H1 (cell line): ENCODE measurements around the gene CTF1. TPM values are rescaled to one million over a fixed set of nuclear protein-coding genes. Genes with fewer than 3 reads are reported as not detected.

Experiments
- CHD2 ChIP-seq: IDR thresholded peaks from 2 replicates; pipeline ENCODE4 v1.6.1; 2012; ENCODE audit warnings: low read length, improper control_type of control experiment
- GTF2F1 ChIP-seq: IDR thresholded peaks from 2 replicates; pipeline ENCODE4 v1.6.1; 2012; ENCODE audit warnings: low read depth, low read length, improper control_type of control experiment, borderline replicate concordance
- KDM1A ChIP-seq: fragments of 200-600, 300-600 bp; sonication (generic); IDR thresholded peaks from 2 replicates; pipeline ENCODE4 v1.7.1; 2016; ENCODE audit warnings: mild to moderate bottlenecking, low read length, borderline replicate concordance
- MAFK ChIP-seq: IDR thresholded peaks from 2 replicates; pipeline ENCODE4 v1.6.1; 2012; ENCODE audit warnings: low read depth, mild to moderate bottlenecking, improper control_type of control experiment, low read length
- RAD21 ChIP-seq, 2 experiments: IDR thresholded peaks in 1 of 2; conservative IDR thresholded peaks in 1 of 2; 2 replicates each; pipeline ENCODE4 v1.6.1; 2011; ENCODE audit warnings: low read depth in 2 of 2, low read length in 2 of 2, improper control_type of control experiment in 1 of 2, inconsistent platforms in 1 of 2, mild to moderate bottlenecking in 1 of 2, moderate library complexity in 1 of 2
- SIX5 ChIP-seq: IDR thresholded peaks from 2 replicates; pipeline ENCODE4 v1.6.1; 2011; ENCODE audit warnings: mild to moderate bottlenecking, low read depth, low read length
- SUZ12 ChIP-seq: fragments of 200-600 bp; sonication (generic); IDR thresholded peaks from 2 replicates; pipeline ENCODE4 v1.6.1; 2012; ENCODE audit warnings: mild to moderate bottlenecking, inconsistent platforms, low read length, moderate library complexity, mixed read lengths
- TCF12 ChIP-seq: IDR thresholded peaks from 2 replicates; pipeline ENCODE4 v1.6.1; 2011; ENCODE audit warnings: low read depth, mild to moderate bottlenecking, low read length
- polyA plus RNA-seq, 7 experiments: library from polyadenylated mRNA; depleted of rRNA in 3 of 7; stranded (reverse) in 5 of 7; unstranded in 2 of 7; fragments of >200 nt in 5 of 7; fragments of 200-250 nt in 2 of 7; gene quantifications; 1 replicate in 5 of 7; 2 replicates in 1 of 7; 4 replicates in 1 of 7; pipeline versions ENCODE4 v1.2.1 to v1.2.3, GENCODE V29; 2011 to 2013; ENCODE audit warnings: missing spikeins in 2 of 7, mixed read lengths in 2 of 7
- total RNA-seq: library from RNA; stranded (reverse); fragmentation: NEBNext Ultra II Directional; extraction: Animal tissue kit (Norgen Biotek cat#: 25700); gene quantifications from 2 replicates; pipeline ENCODE4 v1.2.1, GENCODE V29; 2021

The CTF1 gene
- total and polyA plus RNA-seq, 2 of the 8 experiments (the other 6 are each of a cell fraction or from before 2014, with no cell fraction given): 0.97 to 3.4 TPM

DNA sequence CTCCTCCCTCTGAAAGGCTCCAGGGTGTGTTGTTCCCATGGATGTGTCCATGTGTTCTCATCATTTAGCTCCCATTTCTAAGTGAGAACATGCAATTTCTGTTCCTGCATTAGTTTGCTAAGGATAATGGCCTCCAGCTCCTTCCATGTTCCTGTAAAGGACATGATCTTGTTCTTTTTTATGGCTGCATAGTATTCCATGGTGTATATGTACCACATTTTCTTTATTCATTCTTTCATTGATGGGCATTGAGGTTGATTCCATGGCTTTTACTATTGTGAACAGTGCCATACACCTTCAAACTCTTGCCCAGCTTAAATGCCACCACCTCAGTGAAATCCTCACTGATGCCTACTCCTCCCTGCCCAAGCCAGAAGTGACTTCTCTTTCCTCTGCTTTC is 47.9 kb downstream of the CTF1 start (continued):
- TF ChIP-seq TCF12: no peak
- no peak for TF ChIP-seq MAFK
- TF ChIP-seq SUZ12: no peak
- TF ChIP-seq GTF2F1: no peak
- TF ChIP-seq KDM1A: no peak
- no peak for TF ChIP-seq RAD21 (IDR thresholded peaks at IDR 0.05 in 1 of 2, conservative IDR thresholded peaks at IDR 0.05 in 1 of 2; ENCODE audit: low read depth in 2 of 2, low read length in 2 of 2)
- no peak for TF ChIP-seq CHD2
- no peak for TF ChIP-seq SIX5
